HG02759 (cell line): ENCODE results near the gene NOL4.

Experiments used
- ATAC-seq: cut with Tn5 transposase; IDR thresholded peaks from one replicate; pipeline ENCODE4 v1.9.1; 2021; ENCODE audit warnings: mild to moderate bottlenecking, moderate library complexity; ENCODE audit not compliant: unreplicated experiment

Gene NOL4

GRCh38 chr18:34194239-34194638 is 30.5 kb downstream of the NOL4 start:
- ATAC-seq, result no peak

GRCh38 chr18:34189656-34190435 is 34.9 kb downstream of the NOL4 start:
- no peak for ATAC-seq
